Gastrocnemius medialis (tissue), 4 donors: ENCODE data around the gene OTULIN. TPM values are rescaled to one million over a fixed set of nuclear protein-coding genes. Genes with fewer than 3 reads are reported as not detected.
A peak's percentile ranks its signal among the peaks of the same experiment; 100 is the strongest.

ENCODE experiments used
- ATAC-seq, 2 donors: fragments of 150-250 bp; one replicate each; pipeline ENCODE4 v1.9.1; 2016
- DNase-seq, 2 donors: peaks; one replicate each; pipeline ENCODE4 v3.0.0-alpha.2; 2019
- H3K27ac ChIP-seq, 4 donors: fragments of 200-600 bp; sonication (generic); 1 replicate in 1 of 4; 2 replicates in 3 of 4; pipeline ENCODE4 v1.5.1; 2016 to 2018; ENCODE audit warnings: mild to moderate bottlenecking in 2 of 4, moderate library complexity in 1 of 4
- H3K27me3 ChIP-seq, 3 donors: fragments of 200-600 bp; sonication (generic) in 2 of 3; 1 replicate in 1 of 3; 2 replicates in 2 of 3; pipeline versions ENCODE4 v1.5.1 to v1.6.0; 2016 to 2019; ENCODE audit warnings: mild to moderate bottlenecking in 1 of 3, moderate library complexity in 1 of 3
- H3K36me3 ChIP-seq, 2 donors: fragments of 200-600 bp; sonication (generic) in 1 of 2; one replicate each; pipeline ENCODE4 v1.5.1; 2017 to 2018
- H3K4me1 ChIP-seq, 2 donors: fragments of 200-600 bp; sonication (generic) in 1 of 2; one replicate each; pipeline ENCODE4 v1.5.1; 2016 to 2017; ENCODE audit warnings: mild to moderate bottlenecking in 2 of 2
- H3K4me3 ChIP-seq, 4 donors: fragments of 200-600 bp; sonication (generic) in 3 of 4; 1 replicate in 1 of 4; 2 replicates in 3 of 4; pipeline ENCODE4 v1.5.1; 2016 to 2019; ENCODE audit warnings: mild to moderate bottlenecking in 2 of 4
- H3K9me3 ChIP-seq, 3 donors: fragments of 200-600 bp; sonication (generic) in 2 of 3; 1 replicate in 1 of 3; 2 replicates in 2 of 3; pipeline ENCODE4 v1.5.1; 2016 to 2019
- POLR2A ChIP-seq, 2 donors: fragments of 450-650 bp; IDR thresholded peaks; one replicate each; pipeline ENCODE4 v1.6.1; 2017; ENCODE audit warnings: antibody characterized with exemption in 2 of 2, mild to moderate bottlenecking in 2 of 2, moderate library complexity in 2 of 2
- in situ Hi-C, 4 donors: fragments of 200-750 bp; cut with MboI; loops; one replicate each; pipeline versions ENCODE4 v1.15.0 to v1.8.0; 2017; ENCODE audit warnings: low sequenced_read_pairs in 4 of 4
- intact Hi-C: fragments of 100-400 bp; cut with DNase I; formaldehyde crosslinking; loops from one replicate; pipeline ENCODE4 v1.15.1; 2023; ENCODE audit warnings: low total_unique reads
- total RNA-seq, 4 donors: library from RNA; depleted of rRNA; stranded (reverse); fragments of >200 nt; gene quantifications; one replicate each; pipeline versions ENCODE4 v1.1.0 to v1.2.3, GENCODE V29; 2016
- TF ChIP-seq, protein P1 (sequence below), 5 experiments: fragments of 450-650 bp in 3 of 5; fragments of 200-600 bp in 2 of 5; sonication (generic) in 2 of 5; IDR thresholded peaks in 4 of 5; conservative IDR thresholded peaks in 1 of 5; 1 replicate in 4 of 5; 2 replicates in 1 of 5; pipeline ENCODE4 v1.5.1; 2016 to 2019; ENCODE audit warnings: antibody characterized with exemption in 5 of 5, mild to moderate bottlenecking in 3 of 5, moderate library complexity in 3 of 5

The OTULIN gene
- total RNA-seq, 4 donors from 2014 or later: 15.1 to 28.3 (median 20.2) TPM

DNA sequence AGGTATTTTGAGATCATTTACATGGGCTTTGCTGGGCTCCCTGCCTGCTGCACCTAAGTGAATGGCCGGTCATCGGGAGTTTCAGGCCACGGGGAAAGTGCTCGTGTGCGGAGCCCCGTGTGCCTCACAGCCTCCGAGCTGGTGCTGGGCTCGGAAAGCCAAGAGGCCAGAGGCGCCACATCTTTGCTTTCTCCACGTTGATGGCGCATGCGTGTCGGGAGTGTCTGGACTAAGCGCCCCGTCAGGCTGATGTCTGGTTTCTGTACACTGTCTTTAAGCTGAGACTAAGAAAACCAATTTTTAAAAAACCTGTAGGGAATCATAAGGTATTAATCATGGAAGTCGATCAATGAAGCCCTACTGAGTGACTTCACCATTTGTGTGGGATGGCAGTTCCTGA, 69.1 kb downstream of the OTULIN start:
- TF ChIP-seq, protein P1, sequence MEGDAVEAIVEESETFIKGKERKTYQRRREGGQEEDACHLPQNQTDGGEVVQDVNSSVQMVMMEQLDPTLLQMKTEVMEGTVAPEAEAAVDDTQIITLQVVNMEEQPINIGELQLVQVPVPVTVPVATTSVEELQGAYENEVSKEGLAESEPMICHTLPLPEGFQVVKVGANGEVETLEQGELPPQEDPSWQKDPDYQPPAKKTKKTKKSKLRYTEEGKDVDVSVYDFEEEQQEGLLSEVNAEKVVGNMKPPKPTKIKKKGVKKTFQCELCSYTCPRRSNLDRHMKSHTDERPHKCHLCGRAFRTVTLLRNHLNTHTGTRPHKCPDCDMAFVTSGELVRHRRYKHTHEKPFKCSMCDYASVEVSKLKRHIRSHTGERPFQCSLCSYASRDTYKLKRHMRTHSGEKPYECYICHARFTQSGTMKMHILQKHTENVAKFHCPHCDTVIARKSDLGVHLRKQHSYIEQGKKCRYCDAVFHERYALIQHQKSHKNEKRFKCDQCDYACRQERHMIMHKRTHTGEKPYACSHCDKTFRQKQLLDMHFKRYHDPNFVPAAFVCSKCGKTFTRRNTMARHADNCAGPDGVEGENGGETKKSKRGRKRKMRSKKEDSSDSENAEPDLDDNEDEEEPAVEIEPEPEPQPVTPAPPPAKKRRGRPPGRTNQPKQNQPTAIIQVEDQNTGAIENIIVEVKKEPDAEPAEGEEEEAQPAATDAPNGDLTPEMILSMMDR (IDR thresholded peaks at IDR 0.05 in 4 of 5, conservative IDR thresholded peaks at IDR 0.05 in 1 of 5): no peak
- TF ChIP-seq POLR2A (IDR thresholded peaks at IDR 0.05): no peak
- Histone ChIP-seq H3K27me3 (no peaks in the 10 kb centered on the region), H3K4me3 (no peak overlapping the region), H3K9me3 (no peaks in the 10 kb centered on the region), H3K27ac (no peak overlapping the region), H3K4me1 (peaks cover 17 to 25% of the 10 kb centered on the region in 2 donors), H3K36me3 (peaks cover 0 to 7% of the 10 kb centered on the region in 2 donors)
- intact Hi-C loops: no loop called here
- DNase-seq (no peak), ATAC-seq (no peak)
- in situ Hi-C loops: loop anchor here in 2 of 4 donors (5.0 to 25.0 kb wide), 2 partner anchors 129 to 269 kb away; partner anchors contain the start of gene ANKH (in 2 of the 2)

DNA sequence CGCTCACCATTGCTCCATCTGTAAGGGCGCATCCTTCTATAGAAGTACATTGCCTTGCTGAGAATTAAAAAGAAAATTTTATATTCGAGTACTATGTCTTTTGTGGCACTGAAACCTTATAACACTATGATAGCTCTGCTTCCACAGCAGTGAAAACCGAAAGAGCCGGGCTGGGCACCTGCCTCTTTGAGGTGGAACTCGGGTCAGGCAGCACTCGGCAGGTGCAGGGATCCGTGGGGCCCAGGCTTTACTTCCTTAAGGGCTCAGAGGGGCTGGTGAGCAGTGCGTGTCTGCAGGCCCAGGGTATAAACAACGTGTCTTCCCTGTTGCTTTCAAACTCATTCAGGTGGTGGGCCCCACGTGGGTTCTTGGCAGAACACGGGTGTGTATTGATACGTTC, 69.9 kb downstream of the OTULIN start:
- Histone ChIP-seq H3K4me1 (peaks cover 19 to 22% of the 10 kb centered on the region in 2 donors), H3K9me3 (no peaks in the 10 kb centered on the region), H3K27ac (peak overlapping the region in 1 of 4 donors; percentile 75), H3K27me3 (no peaks in the 10 kb centered on the region), H3K4me3 (no peak overlapping the region), H3K36me3 (peaks cover 0 to 7% of the 10 kb centered on the region in 2 donors)
- ATAC-seq (no peak), DNase-seq (no peak)
- intact Hi-C loops: no loop called here
- in situ Hi-C loops: loop anchor here in 2 of 4 donors (5.0 to 25.0 kb wide), 2 partner anchors 128 to 268 kb away; partner anchors contain the start of gene ANKH (in 2 of the 2)
- no peak for TF ChIP-seq POLR2A (IDR thresholded peaks at IDR 0.05)
- TF ChIP-seq, protein P1 (IDR thresholded peaks at IDR 0.05 in 4 of 5, conservative IDR thresholded peaks at IDR 0.05 in 1 of 5): no peak

DNA sequence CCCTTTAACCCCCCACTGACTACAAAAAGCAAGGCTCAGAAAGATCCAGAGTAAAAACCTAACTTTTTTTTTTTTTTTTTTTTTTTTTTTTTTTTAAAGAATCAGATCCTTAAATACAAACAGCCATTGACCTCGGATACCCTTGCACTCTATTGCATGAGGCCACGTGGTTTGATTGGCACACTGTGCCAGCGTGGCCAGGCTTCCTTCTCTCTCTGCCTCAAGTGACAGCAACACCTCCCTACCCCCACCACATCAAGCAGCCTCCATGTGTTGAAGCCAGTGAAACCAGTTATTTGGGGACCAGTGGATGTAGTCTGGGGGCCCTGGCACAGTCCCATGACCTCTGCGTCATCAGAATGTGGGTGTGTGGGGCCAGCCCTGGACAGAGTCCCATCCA, 71.4 kb downstream of the OTULIN start:
- peaks cover 22 to 24% of the 10 kb centered on the region in 2 donors for H3K4me1 ChIP-seq
- peaks cover 0 to 13% of the 10 kb centered on the region in 2 donors for H3K36me3 ChIP-seq
- TF ChIP-seq, protein P1 (IDR thresholded peaks at IDR 0.05 in 4 of 5, conservative IDR thresholded peaks at IDR 0.05 in 1 of 5): no peak
- TF ChIP-seq POLR2A (IDR thresholded peaks at IDR 0.05): no peak
- H3K9me3 ChIP-seq: no peaks in the 10 kb centered on the region
- DNase-seq: peak in 1 of 2 donors; percentile 58
- no peak overlapping the region for H3K4me3 ChIP-seq
- intact Hi-C loops: no loop called here
- peak in 1 of 2 donors; percentile 47 for ATAC-seq
- peak overlapping the region; percentile 26 to 75 (median 61) for H3K27ac ChIP-seq
- in situ Hi-C loops: loop anchor here in 2 of 4 donors (25.0 kb wide), 1 partner anchor 126 kb away; the partner anchor contains the start of gene ANKH (in 2 of the 2)
- no peaks in the 10 kb centered on the region for H3K27me3 ChIP-seq

DNA sequence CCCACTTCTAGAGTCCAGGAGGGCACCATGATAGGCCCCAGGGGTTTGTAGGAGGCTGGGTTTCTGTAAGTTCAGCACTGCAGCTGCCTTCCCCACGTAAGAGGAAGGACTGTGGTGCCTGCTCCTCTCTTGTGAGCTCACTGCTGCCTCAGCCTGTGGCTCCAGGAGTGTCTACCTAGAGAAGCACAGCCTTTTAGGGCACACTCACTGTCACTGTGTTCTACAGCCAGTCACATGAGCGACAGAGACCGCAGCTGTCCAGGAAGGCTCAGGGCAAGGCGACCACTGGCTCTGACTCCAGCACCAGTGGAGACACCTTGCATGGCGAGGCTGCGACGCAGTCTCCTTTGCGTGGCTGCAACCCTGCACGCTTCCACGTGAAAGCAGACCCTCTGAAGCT, 72.8 kb downstream of the OTULIN start:
- Histone ChIP-seq H3K27ac (peak overlapping the region; percentile 23 to 75 (median 61)), H3K36me3 (peaks cover 0 to 16% of the 10 kb centered on the region in 2 donors), H3K27me3 (no peaks in the 10 kb centered on the region), H3K4me1 (peaks cover 28 to 31% of the 10 kb centered on the region in 2 donors), H3K4me3 (no peak overlapping the region), H3K9me3 (no peaks in the 10 kb centered on the region)
- TF ChIP-seq, protein P1 (IDR thresholded peaks at IDR 0.05 in 4 of 5, conservative IDR thresholded peaks at IDR 0.05 in 1 of 5): no peak
- TF ChIP-seq POLR2A (IDR thresholded peaks at IDR 0.05): no peak
- in situ Hi-C loops: loop anchor here in 2 of 4 donors (25.0 kb wide), 1 partner anchor 125 kb away; the partner anchor contains the start of gene ANKH (in 2 of the 2)
- DNase-seq: peak; percentile 55 to 74
- peak; percentile 80 to 88 for ATAC-seq
- intact Hi-C loops: no loop called here
